Kidney epithelial cell (primary cell): Measurements from ENCODE around the gene HCRTR1. TPM values are rescaled to one million over a fixed set of nuclear protein-coding genes. Genes with fewer than 3 reads are reported as not detected.

ENCODE experiments used
- DNase-seq: peaks from one replicate; pipeline ENCODE4 v3.0.0-alpha.2; 2010; ENCODE audit warnings: low read depth
- H3K27me3 ChIP-seq: 2 replicates; pipeline ENCODE4 v1.6.0; 2011; ENCODE audit warnings: low read length; ENCODE audit not compliant: control insufficient read depth, insufficient read depth
- H3K36me3 ChIP-seq: 2 replicates; pipeline ENCODE4 v1.5.1; 2011; ENCODE audit warnings: low read length; ENCODE audit not compliant: control insufficient read depth, insufficient read depth
- H3K4me3 ChIP-seq: 2 replicates; pipeline ENCODE4 v1.5.1; 2011; ENCODE audit warnings: low read depth, mild to moderate bottlenecking, control low read depth, low read length
- total RNA-seq: library from RNA; depleted of rRNA; stranded (reverse); fragments of >200 nt; gene quantifications from 2 replicates; pipeline ENCODE4 v1.2.3, GENCODE V29; 2015
- TF ChIP-seq, protein P1 (sequence below): IDR thresholded peaks from 2 replicates; pipeline ENCODE4 v1.5.1; 2011; ENCODE audit warnings: mild to moderate bottlenecking, moderate library complexity, low read length, control low read depth, inconsistent platforms; ENCODE audit not compliant: insufficient read depth, poor library complexity, severe bottlenecking

The HCRTR1 gene
- total RNA-seq, 1 donor from 2014 or later: not detected

DNA sequence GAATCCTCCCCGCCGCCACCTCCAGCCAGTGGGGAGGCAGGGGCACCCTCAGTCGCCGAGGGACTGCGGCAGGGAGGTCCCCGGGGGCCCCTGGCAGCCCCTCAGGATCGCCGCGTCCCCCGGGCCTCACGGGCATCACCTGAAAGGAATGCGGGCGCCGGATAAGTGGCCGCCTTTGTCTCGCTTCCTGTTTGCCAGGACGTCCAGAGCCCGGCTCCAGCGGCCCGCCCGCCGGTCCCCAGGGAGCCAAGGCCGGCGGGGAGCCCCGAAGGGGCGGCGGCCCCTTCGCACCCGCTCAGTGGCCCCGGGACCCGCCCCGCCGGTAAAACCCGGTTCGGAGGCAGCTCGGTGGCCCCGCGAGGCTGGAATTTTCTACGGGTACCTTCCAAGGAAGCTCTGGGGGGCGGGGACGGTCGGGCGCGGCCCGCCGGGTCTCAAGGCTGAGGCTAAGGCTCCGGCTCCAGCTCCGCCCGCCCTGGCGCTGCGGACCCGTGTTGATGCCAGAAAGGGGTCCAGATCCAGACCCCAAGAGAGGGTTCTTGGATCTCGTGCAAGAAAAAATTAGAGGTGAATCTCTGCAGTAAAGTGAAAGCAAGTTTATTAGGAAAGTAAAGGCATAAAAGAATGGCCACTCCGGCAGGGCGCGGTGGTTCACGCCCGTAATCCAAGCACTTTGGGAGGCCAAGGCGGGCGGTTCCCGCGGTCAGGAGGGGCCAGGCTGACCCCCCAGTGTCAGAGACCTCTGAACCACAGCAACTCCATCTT is 28.6 kb upstream of the HCRTR1 start:
- no peak for DNase-seq
- no peaks in the 10 kb centered on the region for H3K36me3 ChIP-seq
- TF ChIP-seq, protein P1, sequence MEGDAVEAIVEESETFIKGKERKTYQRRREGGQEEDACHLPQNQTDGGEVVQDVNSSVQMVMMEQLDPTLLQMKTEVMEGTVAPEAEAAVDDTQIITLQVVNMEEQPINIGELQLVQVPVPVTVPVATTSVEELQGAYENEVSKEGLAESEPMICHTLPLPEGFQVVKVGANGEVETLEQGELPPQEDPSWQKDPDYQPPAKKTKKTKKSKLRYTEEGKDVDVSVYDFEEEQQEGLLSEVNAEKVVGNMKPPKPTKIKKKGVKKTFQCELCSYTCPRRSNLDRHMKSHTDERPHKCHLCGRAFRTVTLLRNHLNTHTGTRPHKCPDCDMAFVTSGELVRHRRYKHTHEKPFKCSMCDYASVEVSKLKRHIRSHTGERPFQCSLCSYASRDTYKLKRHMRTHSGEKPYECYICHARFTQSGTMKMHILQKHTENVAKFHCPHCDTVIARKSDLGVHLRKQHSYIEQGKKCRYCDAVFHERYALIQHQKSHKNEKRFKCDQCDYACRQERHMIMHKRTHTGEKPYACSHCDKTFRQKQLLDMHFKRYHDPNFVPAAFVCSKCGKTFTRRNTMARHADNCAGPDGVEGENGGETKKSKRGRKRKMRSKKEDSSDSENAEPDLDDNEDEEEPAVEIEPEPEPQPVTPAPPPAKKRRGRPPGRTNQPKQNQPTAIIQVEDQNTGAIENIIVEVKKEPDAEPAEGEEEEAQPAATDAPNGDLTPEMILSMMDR: no peak
- H3K27me3 ChIP-seq: no peaks in the 10 kb centered on the region
- no peak overlapping the region for H3K4me3 ChIP-seq

- Histone ChIP-seq H3K36me3 (no peaks in the 10 kb centered on the region), H3K27me3 (no peaks in the 10 kb centered on the region), H3K4me3 (no peak overlapping the region)
- peak; percentile 82 for DNase-seq
- TF ChIP-seq, protein P1: no peak
Measured at GRCh38 chr1:31591425-31592093, 25.9 kb upstream of the HCRTR1 start.

- DNase-seq: no peak
- TF ChIP-seq, protein P1: no peak
- H3K4me3 ChIP-seq: no peak overlapping the region
- H3K36me3 ChIP-seq: no peaks in the 10 kb centered on the region
- no peaks in the 10 kb centered on the region for H3K27me3 ChIP-seq
Measured at GRCh38 chr1:31592132-31592531, 25.4 kb upstream of the HCRTR1 start.

GRCh38 chr1:31593136-31593665 is 24.3 kb upstream of the HCRTR1 start:
- no peaks in the 10 kb centered on the region for H3K36me3 ChIP-seq

GRCh38 chr1:31593770-31594632 is 23.5 kb upstream of the HCRTR1 start:
- Histone ChIP-seq H3K27me3 (no peaks in the 10 kb centered on the region), H3K36me3 (no peaks in the 10 kb centered on the region), H3K4me3 (no peak overlapping the region)
- no peak for DNase-seq
- TF ChIP-seq, protein P1: peak; percentile 95

More at GRCh38 chr1:31593136-31593665, 24.3 kb upstream of the HCRTR1 start:
- Histone ChIP-seq H3K27me3 (no peaks in the 10 kb centered on the region), H3K4me3 (no peak overlapping the region)
- DNase-seq: no peak
- TF ChIP-seq, protein P1: no peak
